ENCODE data around the gene KPNA2.
"Not testable (repeated sequence)": the region's sequence is repeated elsewhere in the genome, so short reads cannot be mapped to it uniquely, and the experiment has no call there.

The KPNA2 gene

GRCh38 chr17:68035131-68035522 is 408 bp upstream of the KPNA2 start:
- no peak for TF ChIP-seq CTCF (IDR thresholded peaks at IDR 0.05; ENCODE audit: insufficient read depth, low read length)
- Histone ChIP-seq H3K27me3 (ENCODE audit: insufficient read depth, poor library complexity, severe bottlenecking) (no peaks in the 10 kb centered on the region), H3K27ac (replicated peaks) (peak overlapping the region; percentile 67), H3K4me3 (replicated peaks; ENCODE audit: insufficient read depth, low read length) (peak overlapping the region; percentile 20)
- peak in 1 of 2 experiments; percentile 93 for DNase-seq (ENCODE audit: low read depth in 1 of 2, low spot score in 1 of 2)

DNA sequence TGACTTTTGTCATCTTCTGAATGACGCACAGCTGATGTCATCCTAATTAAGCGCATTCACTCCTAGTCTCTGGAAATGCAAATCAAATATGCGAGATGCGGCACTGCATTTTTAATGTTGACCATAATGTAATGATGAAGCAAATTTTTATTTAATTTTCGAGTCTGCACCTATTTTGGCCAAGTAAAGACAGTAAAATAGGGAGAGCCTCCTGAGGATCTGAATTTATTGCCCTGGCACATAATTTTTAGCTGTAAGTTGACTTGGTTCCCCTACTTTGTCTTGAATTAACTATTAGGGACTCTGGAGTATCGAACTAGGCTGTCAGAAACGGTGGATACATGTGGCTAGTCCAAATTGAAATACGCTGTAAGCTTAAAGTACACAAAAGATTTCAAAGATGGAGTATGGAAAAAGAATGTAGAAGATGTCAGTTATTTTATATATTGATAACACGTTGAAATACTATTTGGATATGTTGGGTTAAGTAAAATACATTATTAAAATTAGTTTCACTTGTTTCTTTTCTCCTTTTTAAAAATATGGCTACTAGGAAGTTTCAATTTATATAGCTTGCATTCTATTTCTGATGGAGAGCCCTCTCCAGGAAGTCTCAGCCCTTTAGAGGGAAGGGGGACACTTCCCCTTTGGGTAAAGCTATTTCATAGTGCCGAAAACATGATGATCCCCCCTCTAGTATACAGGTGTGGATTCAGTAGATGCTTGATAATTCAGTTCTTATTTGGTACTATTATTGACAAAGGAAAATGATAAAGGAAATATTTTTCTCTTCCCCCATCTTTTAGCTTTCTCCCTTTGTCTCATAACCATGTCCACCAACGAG is 991 bp downstream of the KPNA2 start:
- DNase-seq (ENCODE audit: low read depth in 1 of 2, low spot score in 1 of 2): peak in 1 of 2 experiments; percentile 9
- no peak for TF ChIP-seq GABPA (IDR thresholded peaks at IDR 0.05; ENCODE audit: low read depth)
- peak; percentile 80 for TF ChIP-seq SPI1 (IDR thresholded peaks at IDR 0.05; ENCODE audit: borderline replicate concordance, low read depth)
- Histone ChIP-seq H3K4me3 (replicated peaks; ENCODE audit: insufficient read depth, low read length) (peak overlapping the region; percentile 94), H3K27ac (replicated peaks) (peak overlapping the region; percentile 97), H3K27me3 (ENCODE audit: insufficient read depth, poor library complexity, severe bottlenecking) (no peaks in the 10 kb centered on the region)

- Histone ChIP-seq H3K27me3 (ENCODE audit: insufficient read depth, poor library complexity, severe bottlenecking) (no peaks in the 10 kb centered on the region), H3K4me3 (replicated peaks; ENCODE audit: insufficient read depth, low read length) (no peak overlapping the region), H3K27ac (replicated peaks) (no peak overlapping the region)
- no peak for TF ChIP-seq CTCF (IDR thresholded peaks at IDR 0.05; ENCODE audit: insufficient read depth, low read length)
- TF ChIP-seq SPI1 (IDR thresholded peaks at IDR 0.05; ENCODE audit: borderline replicate concordance, low read depth): no peak
- no peak for TF ChIP-seq REST (IDR thresholded peaks at IDR 0.05; ENCODE audit: insufficient replicate concordance, low read depth)
- no peak for TF ChIP-seq POLR2AphosphoS5 (IDR thresholded peaks at IDR 0.05; ENCODE audit: low read depth)
- no peak for TF ChIP-seq GABPA (IDR thresholded peaks at IDR 0.05; ENCODE audit: low read depth)
- no peak for DNase-seq (ENCODE audit: low read depth in 1 of 2, low spot score in 1 of 2)
Measured at GRCh38 chr17:68047153-68047846, 11.8 kb downstream of the KPNA2 start.

- not testable (repeated sequence) for H3K27me3 ChIP-seq (ENCODE audit: insufficient read depth, poor library complexity, severe bottlenecking); H3K4me3 ChIP-seq (replicated peaks; ENCODE audit: insufficient read depth, low read length); DNase-seq (ENCODE audit: low read depth in 1 of 2, low spot score in 1 of 2); H3K27ac ChIP-seq (replicated peaks)
Measured at GRCh38 chr17:68047890-68048542, 12.5 kb downstream of the KPNA2 start.

DNA sequence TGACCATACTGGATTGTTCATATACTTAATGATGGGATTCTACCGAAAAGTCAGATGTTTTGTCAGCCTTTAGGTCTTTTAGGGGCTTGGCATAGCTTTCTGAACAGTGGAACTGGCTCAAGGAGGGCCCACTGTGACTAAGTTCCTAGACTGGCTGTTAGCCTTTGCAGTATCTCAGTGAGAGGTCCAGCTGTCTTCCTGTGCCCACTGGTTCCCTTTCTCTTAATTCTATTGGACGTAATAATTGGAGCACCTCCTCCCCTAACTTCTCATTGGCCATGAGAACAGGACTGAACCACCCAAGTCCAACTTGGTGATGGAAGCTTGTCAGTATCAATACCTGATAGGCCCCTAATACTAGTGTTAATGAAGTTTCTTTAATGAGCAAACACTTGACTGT is 13.5 kb downstream of the KPNA2 start:
- Histone ChIP-seq H3K27me3 (ENCODE audit: insufficient read depth, poor library complexity, severe bottlenecking) (no peaks in the 10 kb centered on the region), H3K27ac (replicated peaks) (no peak overlapping the region), H3K4me3 (replicated peaks; ENCODE audit: insufficient read depth, low read length) (no peak overlapping the region)
- DNase-seq (ENCODE audit: low read depth in 1 of 2, low spot score in 1 of 2): no peak
- TF ChIP-seq POLR2AphosphoS5 (IDR thresholded peaks at IDR 0.05; ENCODE audit: low read depth) (no peak), REST (IDR thresholded peaks at IDR 0.05; ENCODE audit: insufficient replicate concordance, low read depth) (no peak), CTCF (IDR thresholded peaks at IDR 0.05; ENCODE audit: insufficient read depth, low read length) (no peak), GABPA (IDR thresholded peaks at IDR 0.05; ENCODE audit: low read depth) (no peak), SPI1 (IDR thresholded peaks at IDR 0.05; ENCODE audit: borderline replicate concordance, low read depth) (no peak)

DNA sequence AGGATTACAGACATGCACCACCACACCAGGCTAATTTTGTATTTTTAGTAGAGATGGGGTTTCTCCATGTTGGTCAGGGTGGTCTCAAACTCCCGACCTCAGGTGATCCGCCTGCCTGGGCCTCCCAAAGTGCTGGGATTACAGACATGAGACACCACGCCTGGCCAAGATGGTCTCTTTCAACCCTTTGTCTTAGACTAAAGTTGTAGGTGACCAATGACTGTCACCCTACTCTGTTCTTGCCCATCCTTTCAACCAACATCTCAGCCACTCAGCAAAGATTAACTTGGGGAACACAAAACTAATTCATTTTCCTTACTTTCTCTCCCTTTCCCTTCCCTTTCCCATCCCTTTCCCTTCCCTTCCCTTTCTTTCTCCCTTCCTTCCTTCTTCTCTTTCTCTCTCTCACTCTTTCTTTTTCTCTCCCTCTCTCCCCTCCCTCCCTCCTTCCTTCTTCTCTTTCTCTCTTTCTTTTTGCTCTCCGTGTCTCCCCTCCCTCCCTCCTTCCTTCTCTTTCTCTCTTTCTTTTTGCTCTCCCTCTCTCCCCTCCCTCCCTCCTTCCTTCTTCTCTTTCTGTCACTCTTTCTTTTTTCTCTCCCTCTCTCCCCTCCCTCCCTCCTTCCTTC is 14.4 kb downstream of the KPNA2 start:
- not testable (repeated sequence) for DNase-seq (ENCODE audit: low read depth in 1 of 2, low spot score in 1 of 2); H3K4me3 ChIP-seq (replicated peaks; ENCODE audit: insufficient read depth, low read length); H3K27ac ChIP-seq (replicated peaks); H3K27me3 ChIP-seq (ENCODE audit: insufficient read depth, poor library complexity, severe bottlenecking)

Data from HL-60 (cell line).